Measurements from ENCODE around the gene PIP5K1B.

DNA sequence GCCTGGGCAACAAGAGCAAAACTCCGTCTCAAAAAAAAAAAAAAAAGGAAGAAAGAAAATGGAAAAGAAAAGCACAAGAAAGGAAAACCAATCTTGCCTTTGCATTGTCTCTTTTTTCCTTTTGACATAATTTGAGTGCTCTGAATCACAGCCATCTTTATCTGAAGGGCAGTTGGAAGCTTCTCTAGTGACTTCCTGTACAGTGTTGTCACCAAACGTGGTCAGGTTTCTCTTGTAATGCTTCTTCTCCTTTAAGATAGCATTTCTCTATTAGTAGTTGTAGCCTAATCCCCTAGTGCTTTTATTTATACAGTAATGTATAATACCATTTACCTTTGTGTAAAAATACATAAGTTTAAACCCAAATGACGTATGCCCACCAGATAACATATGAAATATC lies 290.7 kb downstream of the PIP5K1B start:
- no peak for TF ChIP-seq CTCF (conservative IDR thresholded peaks at IDR 0.05; ENCODE audit: low read length)
- no peak for TF ChIP-seq EZH2phosphoT487 (IDR thresholded peaks at IDR 0.05; ENCODE audit: borderline replicate concordance)

All from Loucy (cell line).